GM19468 (cell line): Measurements from ENCODE around the gene TAS2R30.

Experiments
- ATAC-seq: cut with Tn5 transposase; IDR thresholded peaks from one replicate; pipeline ENCODE4 v1.9.1; 2021; ENCODE audit warnings: mild to moderate bottlenecking, moderate library complexity, moderate number of reproducible peaks; ENCODE audit not compliant: unreplicated experiment; ENCODE audit errors: extremely low read depth

TAS2R30 gene, protein sequence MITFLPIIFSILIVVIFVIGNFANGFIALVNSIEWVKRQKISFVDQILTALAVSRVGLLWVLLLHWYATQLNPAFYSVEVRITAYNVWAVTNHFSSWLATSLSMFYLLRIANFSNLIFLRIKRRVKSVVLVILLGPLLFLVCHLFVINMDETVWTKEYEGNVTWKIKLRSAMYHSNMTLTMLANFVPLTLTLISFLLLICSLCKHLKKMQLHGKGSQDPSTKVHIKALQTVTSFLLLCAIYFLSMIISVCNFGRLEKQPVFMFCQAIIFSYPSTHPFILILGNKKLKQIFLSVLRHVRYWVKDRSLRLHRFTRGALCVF

DNA sequence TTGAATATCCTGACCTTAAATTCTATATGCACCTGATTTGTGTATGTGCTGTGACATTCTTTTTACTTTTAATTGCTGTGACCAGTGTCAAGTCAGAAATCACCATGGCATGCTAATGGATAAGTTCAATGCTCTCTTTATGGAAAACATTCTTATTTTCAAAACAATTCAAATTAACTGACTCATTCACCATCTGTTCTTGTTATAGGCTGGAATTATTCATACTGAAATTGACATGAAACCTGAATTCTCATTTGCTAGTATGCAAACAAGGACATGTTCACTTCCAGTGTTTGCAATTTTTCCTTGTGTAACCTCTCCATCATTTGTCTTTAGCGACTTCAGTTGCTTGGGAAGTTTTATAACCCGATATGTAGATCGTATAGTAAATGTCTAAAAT, at the start of gene TAS2R30:
Gene TAS2R30 (minus strand): TSS at position 340 of the 400 bp plus-strand sequence. CDS start 400 bp downstream, outside the sequence.
- no peak for ATAC-seq

DNA sequence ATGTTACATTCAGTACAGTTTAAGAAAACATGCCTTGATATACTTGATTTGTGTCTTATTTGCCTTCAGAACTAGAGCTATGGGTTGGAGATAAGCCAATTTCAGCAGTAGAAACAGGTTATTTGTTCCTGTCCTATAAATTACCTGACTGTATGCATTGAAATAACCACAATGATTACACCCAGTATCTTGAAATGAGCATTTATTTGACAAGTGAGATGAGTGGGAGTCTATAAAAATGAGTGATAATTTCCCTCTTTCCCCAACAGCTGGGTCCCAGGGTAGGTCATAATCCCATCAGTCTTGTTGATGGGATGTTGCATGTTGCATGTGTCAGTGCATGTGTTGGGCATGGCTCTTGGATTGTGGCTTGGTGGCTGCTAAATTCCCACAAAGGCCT, 48.6 kb upstream of the TAS2R30 start:
- no peak for ATAC-seq

DNA sequence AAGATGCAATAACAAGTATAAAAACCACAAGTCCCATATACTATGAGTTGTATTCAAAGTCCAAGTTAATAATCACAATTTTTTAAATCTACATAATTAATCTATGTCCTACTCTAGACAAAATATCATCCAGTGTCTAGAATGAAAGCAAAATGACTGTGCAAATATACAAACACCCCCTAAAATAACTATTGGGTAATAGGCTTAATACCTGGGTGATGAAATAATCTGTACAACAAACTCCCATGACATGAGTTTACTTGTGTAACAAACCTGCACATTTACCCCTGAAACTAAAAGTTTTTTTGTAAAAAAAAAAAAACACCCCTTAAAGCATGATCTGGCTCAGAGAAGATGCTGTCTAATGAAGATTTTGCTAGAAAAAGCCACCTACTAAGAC, 48.1 kb upstream of the TAS2R30 start:
- no peak for ATAC-seq

DNA sequence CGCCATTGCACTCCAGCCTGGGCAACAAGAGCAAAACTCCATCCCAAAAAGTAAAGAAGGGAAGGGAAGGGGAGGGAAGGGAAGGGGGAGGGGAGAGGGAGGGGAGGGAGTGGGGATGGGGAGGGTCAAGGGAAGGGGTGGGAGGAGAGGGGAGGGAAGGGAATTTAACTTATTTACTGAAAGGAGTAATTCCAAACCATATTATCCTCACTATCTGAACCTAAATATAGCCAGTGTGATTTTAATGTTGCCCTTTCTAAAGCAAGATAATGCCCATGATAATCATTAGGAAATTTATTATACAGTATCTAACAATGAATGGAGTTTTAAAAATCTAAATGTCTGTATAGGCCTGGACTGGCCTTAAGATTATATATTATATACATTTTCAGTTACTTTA, 43.8 kb upstream of the TAS2R30 start:
- ATAC-seq = no peak

DNA sequence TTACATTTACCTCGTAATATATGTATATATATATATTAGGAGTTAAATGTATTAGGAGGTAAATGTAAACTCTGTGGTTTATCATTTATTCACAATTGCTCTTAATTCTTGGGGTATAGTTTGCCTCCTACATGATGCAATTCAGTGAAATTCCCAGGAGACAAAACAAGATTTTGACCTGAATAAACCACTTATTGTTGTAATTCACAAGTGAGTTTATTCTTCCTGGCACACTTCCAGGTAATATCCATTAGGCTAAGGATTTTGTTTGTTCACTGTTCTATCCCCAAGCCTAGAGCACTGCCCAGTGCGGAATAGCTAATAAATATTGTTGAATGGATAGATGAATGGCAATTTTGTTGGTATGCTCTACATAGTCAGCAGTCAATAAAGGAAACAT, 39.6 kb upstream of the TAS2R30 start:
- no peak for ATAC-seq

DNA sequence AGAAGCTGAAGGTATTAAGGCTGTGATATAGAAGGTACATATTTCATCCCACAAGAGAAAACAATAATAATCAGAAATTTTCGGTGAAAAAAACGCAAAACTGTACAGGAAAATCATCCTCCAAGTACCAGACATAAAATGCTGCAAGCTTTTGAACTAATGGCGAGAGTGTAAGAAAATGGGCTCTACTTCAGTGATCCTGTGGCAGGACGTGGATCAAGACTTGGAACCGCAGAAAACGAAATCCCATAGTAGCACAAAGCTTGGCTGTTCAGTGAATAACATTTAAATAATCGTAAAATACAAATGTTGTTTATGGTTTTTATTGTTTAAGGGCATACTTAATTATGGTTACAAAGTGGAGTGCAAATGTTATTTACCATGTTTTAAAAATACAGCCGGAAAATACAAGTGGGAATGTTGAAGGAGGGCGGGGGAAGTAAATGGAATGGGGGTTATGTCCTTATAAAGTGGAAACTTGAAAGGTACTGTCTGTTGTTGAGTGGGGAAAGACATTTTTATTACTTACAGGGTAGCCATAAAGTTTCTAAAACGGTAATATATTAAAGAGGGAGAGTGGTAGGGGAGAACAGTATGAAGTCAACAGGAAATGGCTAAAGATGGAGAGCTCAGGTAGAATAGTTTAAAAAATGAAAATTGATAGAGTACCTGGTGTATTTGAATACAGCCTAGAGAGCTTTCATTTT, 37.7 kb upstream of the TAS2R30 start:
- ATAC-seq = no peak

DNA sequence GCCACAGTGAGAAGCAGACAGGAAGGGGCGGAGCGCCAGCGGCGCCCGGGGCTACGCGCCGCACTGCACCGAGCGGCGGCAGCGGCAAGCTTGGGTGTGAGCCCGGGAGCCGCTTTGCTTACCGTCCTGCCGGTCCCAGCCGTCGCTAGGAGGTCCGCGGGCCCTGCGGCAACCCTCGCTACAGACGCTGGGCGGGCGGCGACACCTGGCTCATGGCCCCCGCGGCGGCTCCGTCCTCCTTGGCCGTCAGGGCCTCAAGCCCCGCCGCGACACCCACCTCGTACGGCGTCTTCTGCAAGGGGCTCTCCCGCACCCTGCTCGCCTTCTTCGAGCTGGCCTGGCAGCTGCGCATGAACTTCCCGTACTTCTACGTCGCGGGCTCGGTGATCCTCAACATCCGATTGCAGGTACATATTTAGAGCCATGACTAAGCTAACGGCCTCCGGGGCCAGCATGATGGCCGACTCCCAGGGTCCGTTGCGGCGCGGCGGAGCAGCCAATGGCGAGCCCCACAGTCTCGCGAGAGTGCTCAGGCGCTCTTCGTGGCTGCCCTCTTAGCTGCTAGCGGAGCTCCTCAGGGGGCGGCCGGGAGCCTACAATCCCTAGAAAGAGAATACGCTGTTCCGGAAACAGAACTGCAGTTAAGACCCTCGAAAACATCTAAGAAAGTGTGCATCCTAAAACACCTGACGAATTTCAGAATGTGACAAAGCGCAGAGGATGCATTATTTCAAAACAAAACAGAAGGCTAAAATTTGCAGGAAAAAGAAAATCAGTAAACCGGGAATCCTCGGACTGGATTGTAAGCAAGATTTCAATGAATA, 36.9 kb upstream of the TAS2R30 start, which contains the start of gene SMIM10L1:
Gene SMIM10L1 (plus strand): TSS at position 50 of the 824 bp plus-strand sequence. CDS start 163 bp downstream, at position 213.
- ATAC-seq = peak; percentile 75

DNA sequence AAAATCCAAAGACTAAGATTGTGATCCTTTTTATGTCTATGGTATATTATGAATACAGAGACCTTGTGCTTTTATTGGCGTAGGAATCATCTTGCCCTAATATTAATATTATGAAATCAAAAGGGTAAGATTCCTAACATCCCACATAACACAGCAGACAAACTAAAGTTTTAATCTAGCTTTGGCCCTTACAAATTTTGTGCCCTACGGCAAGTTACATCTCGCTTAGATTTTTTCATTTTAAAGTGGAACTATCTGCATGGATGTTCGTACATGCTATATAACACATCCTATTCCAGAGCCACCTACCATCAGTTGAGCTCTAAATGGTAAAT, 36.3 kb upstream of the TAS2R30 start:
- no peak for ATAC-seq

DNA sequence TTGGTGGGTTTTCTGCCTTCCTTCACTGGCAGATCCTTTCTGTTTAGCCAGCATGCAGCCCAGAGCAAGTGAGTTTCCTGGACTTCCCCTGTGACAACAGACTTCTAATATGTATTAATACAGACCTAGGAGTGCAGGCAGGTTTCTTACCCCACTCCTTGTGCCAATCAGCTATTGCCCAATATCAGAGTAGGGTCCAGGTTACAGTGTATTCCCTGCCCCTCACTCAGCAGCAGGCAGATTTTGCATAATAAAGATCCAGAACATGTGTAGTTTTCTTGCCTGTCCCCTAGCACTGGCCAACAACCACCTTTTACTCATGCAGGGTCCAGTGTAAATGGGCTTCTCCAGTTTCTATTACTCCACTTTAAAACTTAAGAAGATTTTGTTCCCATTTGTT, 31.9 kb upstream of the TAS2R30 start:
- ATAC-seq = no peak

DNA sequence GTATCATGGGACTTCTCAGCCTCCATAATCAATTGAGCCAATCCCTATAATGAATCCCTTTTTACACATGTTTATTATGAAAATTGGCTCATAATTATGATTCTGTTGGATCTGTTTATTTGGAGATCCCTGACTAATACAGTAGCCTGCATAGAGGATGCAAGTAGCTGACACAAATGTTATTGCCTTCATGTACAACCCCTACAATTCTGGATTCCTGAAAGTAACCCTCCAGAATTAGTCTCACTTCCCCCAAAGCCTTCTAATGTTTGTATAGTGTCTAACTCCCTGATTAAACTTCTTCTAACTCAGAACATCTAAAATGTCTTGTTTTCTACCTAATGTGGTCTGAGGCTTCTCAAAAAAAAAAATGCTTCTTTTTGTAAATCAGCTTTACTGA, 29.9 kb upstream of the TAS2R30 start:
- no peak for ATAC-seq

DNA sequence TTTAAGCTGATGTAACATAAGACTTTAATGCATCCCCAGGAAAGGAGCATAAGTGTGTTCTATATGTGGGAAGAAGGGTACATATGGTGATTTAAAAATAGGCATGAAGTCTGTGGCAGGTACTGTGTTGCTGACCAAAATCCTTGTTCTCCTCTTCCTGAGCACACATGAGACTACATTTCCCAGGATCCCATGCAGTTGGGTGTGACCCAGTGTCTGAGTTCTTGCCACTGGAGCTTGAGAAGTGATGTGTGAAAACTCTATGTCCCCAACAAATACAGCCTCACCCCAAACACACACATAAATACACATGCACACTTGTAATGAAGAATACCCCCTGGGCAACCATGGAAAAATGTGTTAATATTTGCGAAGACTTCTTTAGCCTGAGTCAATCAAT, 28.1 kb upstream of the TAS2R30 start:
- no peak for ATAC-seq

DNA sequence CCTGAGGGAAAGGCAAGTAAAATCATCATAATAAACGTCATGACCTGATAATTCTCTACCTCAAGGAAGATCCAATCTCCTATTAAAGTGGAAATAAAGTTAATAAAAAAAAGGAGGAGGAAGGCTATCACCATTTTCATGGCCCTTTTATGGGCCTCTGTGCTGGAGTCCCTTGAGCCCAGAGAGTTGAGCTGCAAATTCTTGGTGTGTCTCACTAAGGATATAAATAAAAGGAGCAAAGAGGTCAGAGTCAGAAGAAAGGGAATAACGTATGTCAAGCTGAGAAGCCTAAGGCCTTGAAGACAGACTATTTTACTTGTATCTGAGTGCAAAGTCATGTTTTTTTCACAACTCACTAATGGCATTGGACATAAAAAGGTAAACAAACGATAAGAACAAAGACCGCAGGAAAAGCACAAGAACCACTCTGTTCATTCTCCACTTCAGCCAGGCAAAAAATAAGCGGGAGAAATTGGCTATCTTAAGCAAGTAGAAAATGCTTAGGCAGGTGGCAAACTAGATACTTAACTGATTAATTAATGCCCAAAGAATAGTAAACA, 24.5 kb upstream of the TAS2R30 start:
- no peak for ATAC-seq

DNA sequence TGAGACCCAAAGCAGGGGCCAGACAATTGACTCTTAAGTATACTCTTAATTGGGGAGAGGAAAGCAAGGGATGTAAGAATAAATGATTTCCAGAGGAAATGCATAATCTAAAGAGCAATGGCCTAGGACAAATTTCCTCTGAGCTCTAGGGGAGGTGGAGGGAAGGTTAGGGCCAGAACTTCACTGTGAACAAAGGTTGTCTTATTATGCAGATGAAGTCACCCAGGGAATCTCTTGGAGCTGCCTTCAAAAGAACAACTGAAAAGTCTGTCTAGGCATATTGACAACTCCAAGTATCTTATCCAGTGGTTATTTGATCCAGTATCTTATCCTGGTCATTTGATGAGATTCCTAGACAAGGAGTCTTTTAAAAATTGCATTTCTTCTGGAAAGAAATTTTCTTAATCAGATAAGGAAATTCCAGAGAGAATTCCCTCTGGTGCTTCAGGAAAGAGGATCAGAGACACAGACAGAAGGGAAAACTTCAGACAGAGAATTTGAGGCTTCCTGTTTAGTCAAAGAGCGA, 20.0 kb upstream of the TAS2R30 start:
- no peak for ATAC-seq

DNA sequence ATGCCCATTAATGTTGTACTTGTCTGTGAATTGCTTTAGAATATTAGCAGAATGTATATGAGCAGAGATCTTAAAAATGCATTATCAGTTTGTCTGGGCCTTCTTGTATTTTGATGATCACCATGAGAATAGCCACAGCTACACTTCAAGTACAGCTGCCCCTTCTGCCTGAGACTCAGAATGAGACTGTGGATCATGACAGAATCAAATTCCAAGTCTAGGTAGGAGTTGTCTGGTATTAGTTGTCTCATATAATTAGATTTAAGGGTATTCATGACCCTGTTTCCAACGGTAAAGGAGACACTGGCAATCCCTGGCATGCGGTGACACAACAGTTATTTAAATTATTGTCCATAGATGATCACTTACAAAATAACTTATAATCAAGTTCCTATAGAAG, 18.3 kb upstream of the TAS2R30 start:
- ATAC-seq = no peak

DNA sequence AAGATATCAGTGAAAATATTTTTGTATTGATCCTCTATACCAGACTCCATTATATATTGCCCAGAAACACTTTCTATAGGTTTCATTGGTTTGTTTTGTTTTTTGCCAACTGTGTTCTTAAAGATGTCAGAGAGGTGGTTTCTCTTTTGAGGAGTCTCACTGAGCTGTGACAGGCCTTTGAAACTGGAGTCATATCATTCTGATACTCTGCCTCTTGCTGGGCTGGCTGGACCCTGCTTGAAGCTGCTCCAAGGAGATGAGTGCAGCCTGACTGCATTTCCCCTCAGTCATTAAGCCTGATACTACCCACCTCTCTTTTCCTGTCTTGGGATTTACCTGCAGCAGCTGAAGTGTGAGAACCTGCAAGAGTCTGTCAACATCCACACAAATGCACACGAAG, 16.4 kb upstream of the TAS2R30 start:
- peak; percentile 46 for ATAC-seq

DNA sequence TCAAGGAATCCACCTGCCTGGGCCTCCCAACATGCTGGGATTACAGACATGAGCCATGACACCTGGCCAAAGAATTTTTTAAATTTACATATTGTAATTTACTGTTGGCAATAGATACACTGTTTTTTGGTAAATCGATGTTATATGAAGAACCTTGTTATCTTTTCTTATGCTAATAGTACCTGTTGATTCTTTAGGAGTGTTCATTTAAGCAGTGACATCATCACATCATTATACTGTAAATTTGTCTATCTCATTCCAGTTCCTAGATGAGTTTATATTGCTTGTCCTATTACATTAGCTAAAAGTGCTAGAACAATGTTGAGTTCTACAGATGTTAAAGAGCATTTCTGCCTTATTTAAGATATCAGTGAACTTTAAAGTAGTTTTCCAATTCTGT, 13.0 kb upstream of the TAS2R30 start:
- ATAC-seq = no peak

DNA sequence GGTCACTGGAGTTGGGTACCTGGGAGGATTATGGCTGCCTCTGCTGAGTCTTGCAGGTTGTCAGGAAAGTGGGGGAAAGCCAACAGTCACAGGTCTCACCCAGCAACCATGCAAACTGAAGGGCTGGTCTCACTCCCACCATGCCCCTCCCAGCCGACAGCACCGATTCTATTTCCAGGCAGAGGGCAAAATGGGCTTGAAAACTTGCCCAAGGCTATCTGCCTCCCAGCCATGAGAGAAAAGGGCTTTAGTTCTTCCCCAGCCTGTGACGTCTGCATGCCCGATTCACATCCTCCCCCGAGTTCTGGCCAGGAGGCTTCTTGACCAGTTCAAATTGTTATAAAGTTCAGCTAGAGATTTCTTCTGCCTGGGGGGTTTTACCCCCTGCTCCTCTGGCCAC, 9.9 kb upstream of the TAS2R30 start:
- no peak for ATAC-seq

DNA sequence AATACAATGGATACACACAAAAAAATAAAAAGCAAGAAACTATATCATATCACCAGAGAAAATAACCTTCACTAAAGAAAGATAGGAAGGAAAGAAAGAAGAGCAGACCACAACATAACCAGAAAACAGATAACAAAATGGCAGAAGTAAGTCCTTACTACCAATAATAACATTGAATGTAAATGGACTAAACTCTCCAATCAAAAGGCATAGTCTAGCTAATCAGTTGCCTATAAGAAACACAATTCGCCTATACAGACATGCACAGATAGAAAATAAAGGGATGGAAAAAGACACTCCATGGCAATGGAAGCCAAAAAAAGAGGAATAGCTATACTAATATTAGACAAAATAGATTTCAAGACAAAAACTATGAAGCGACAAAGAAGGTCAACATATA, 8.9 kb upstream of the TAS2R30 start:
- ATAC-seq = no peak

DNA sequence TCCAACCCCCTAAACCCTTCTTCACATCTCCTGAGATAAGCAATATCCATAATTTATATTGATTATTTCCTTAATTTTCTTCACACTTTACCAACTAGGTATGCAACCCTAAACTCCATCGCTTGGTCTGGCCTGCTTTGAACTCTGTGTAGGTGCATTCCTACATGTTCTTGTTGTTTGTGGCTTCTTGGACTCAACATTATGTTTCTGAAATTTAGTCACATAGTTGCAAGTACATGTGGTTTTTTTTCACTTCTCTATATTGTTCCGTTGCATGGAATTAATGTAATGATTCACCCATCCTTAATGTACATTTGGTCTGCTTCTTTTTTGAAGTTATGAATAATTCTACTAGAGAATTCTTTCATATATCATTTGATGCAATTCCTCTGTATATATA, 1.6 kb upstream of the TAS2R30 start:
- no peak for ATAC-seq

DNA sequence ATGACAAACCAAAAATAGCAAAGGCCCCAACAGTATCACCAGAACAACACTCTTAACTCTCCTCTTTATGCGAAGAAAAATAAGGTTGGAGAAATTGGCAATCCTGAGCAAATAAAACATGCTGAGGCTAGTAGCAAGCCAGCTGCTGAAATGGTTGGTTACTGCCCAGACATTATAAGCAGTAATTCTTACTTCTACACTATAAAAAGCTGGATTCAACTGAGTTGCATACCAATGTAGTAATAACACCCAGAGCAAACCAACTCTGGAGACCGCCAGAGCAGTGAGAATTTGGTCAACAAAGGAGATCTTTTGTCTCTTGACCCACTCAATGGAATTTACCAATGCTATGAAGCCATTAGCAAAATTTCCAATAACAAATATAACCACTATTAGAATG, 628 bp downstream of the TAS2R30 start:
- ATAC-seq = no peak

DNA sequence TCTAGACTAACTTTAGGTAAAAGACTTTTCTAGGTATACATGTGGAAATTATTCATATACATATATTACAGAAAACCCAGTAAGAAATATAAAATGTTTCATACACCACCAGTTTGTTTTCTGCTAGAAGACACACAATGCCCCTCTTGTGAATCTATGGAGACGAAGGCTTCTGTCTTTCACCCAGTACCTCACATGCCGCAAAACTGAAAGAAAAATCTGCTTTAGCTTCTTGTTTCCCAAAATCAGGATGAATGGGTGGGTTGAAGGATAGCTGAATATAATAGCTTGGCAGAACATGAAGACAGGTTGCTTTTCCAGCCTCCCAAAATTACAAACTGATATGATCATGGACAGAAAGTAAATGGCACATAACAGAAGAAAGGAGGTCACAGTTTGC, 1.3 kb downstream of the TAS2R30 start:
- ATAC-seq = no peak
